ENCODE data around the gene CDKAL1.

GRCh38 chr6:20658053-20658452 lies 123.8 kb downstream of the CDKAL1 start:
- TF ChIP-seq, protein P1, sequence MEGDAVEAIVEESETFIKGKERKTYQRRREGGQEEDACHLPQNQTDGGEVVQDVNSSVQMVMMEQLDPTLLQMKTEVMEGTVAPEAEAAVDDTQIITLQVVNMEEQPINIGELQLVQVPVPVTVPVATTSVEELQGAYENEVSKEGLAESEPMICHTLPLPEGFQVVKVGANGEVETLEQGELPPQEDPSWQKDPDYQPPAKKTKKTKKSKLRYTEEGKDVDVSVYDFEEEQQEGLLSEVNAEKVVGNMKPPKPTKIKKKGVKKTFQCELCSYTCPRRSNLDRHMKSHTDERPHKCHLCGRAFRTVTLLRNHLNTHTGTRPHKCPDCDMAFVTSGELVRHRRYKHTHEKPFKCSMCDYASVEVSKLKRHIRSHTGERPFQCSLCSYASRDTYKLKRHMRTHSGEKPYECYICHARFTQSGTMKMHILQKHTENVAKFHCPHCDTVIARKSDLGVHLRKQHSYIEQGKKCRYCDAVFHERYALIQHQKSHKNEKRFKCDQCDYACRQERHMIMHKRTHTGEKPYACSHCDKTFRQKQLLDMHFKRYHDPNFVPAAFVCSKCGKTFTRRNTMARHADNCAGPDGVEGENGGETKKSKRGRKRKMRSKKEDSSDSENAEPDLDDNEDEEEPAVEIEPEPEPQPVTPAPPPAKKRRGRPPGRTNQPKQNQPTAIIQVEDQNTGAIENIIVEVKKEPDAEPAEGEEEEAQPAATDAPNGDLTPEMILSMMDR (IDR thresholded peaks at IDR 0.05; ENCODE audit: low read depth, low read length), result no peak
- no peak for TF ChIP-seq EZH2phosphoT487 (IDR thresholded peaks at IDR 0.05; ENCODE audit: low read depth)
